IMR-90 (cell line): ENCODE measurements around the gene CBR4. TPM values are rescaled to one million over a fixed set of nuclear protein-coding genes. Genes with fewer than 3 reads are reported as not detected.

Source experiments
- ATAC-seq: fragments of 200-7000 bp; cut with Tn5 transposase; 2 replicates; pipeline ENCODE4 v1.9.1; 2020; ENCODE audit warnings: low read depth, mild to moderate bottlenecking, moderate library complexity
- BruUV-seq: library from RNA; stranded (reverse); fragments of 400-500 nt; replicated peaks from 2 replicates; lab custom pipeline; 2021; lab: Mats Ljungman, UMichigan
- CTCF ChIA-PET: fragments of 300-600 bp; formaldehyde crosslinking; extraction: SDS; loops from one replicate; lab custom pipeline; 2021; ENCODE audit warnings: antibody characterized with exemption; lab: Yijun Ruan, JAX
- POLR2A ChIA-PET: fragments of 300-600 bp; sonication (Branson Sonifier 250); formaldehyde crosslinking; loops from one replicate; lab custom pipeline; 2022; ENCODE audit warnings: antibody characterized with exemption; ENCODE audit not compliant: unreplicated experiment; lab: Charles Lee
- DNase-seq: peaks from one replicate; pipeline ENCODE4 v3.0.0; 2013
- H2AFZ ChIP-seq: replicated peaks from 2 replicates; pipeline ENCODE3; 2013; ENCODE audit warnings: low read length, mild to moderate bottlenecking; ENCODE audit not compliant: poor library complexity
- H2AK5ac ChIP-seq: 2 replicates; pipeline ENCODE4 v1.6.1; 2013; ENCODE audit warnings: low read depth, low read length, inconsistent platforms
- H2AK9ac ChIP-seq: replicated peaks from 2 replicates; pipeline ENCODE3; 2013; ENCODE audit warnings: mild to moderate bottlenecking, low read depth, low read length, moderate library complexity; ENCODE audit not compliant: poor library complexity
- H2BK120ac ChIP-seq: 2 replicates; pipeline ENCODE4 v1.6.1; 2013; ENCODE audit warnings: low read depth, low read length, inconsistent platforms
- H2BK15ac ChIP-seq: 3 replicates; pipeline ENCODE4 v1.6.1; 2013; ENCODE audit warnings: low read depth, low read length, inconsistent platforms
- H2BK20ac ChIP-seq: 2 replicates; pipeline ENCODE4 v1.6.1; 2013; ENCODE audit warnings: low read depth, mild to moderate bottlenecking, inconsistent platforms, low read length, moderate library complexity
- H2BK5ac ChIP-seq: 2 replicates; pipeline ENCODE4 v1.6.1; 2013; ENCODE audit warnings: mild to moderate bottlenecking, low read depth, low read length, inconsistent platforms; ENCODE audit not compliant: poor library complexity, severe bottlenecking
- H3K14ac ChIP-seq: replicated peaks from 2 replicates; pipeline ENCODE4 v1.6.1; 2013; ENCODE audit warnings: low read depth, low read length, inconsistent platforms
- H3K18ac ChIP-seq: 2 replicates; pipeline ENCODE4 v1.6.1; 2013; ENCODE audit warnings: low read depth, low read length, control low read depth
- H3K23ac ChIP-seq: 2 replicates; pipeline ENCODE4 v1.6.1; 2013; ENCODE audit warnings: low read depth, low read length, inconsistent platforms
- H3K27ac ChIP-seq: 2 replicates; pipeline ENCODE4 v1.5.1; 2013; ENCODE audit warnings: mild to moderate bottlenecking, control low read depth, low read length; ENCODE audit not compliant: insufficient read depth
- H3K27me3 ChIP-seq: 2 replicates; pipeline ENCODE4 v1.6.1; 2013; ENCODE audit warnings: low read length; ENCODE audit not compliant: control insufficient read depth, insufficient read depth
- H3K36me3 ChIP-seq: 2 replicates; pipeline ENCODE4 v1.6.1; 2013; ENCODE audit warnings: low read length, mixed read lengths; ENCODE audit not compliant: control insufficient read depth, insufficient read depth
- H3K4ac ChIP-seq: 2 replicates; pipeline ENCODE4 v1.6.1; 2013; ENCODE audit warnings: low read depth, low read length, inconsistent platforms
- H3K4me1 ChIP-seq: 2 replicates; pipeline ENCODE4 v1.6.1; 2013; ENCODE audit warnings: low read length, mixed read lengths; ENCODE audit not compliant: control insufficient read depth, insufficient read depth
- H3K4me2 ChIP-seq: 2 replicates; pipeline ENCODE4 v1.6.1; 2013; ENCODE audit warnings: low read depth, mild to moderate bottlenecking, control low read depth, low read length, moderate library complexity
- H3K4me3 ChIP-seq: 2 replicates; pipeline ENCODE4 v1.5.1; 2013; ENCODE audit warnings: low read depth, mild to moderate bottlenecking, control low read depth, low read length, moderate library complexity; ENCODE audit not compliant: insufficient read depth
- H3K56ac ChIP-seq: 2 replicates; pipeline ENCODE4 v1.6.1; 2013; ENCODE audit warnings: low read length, inconsistent platforms; ENCODE audit not compliant: insufficient read depth; ENCODE audit errors: extremely low read depth
- H3K79me1 ChIP-seq, 2 experiments: 2 replicates each; pipeline ENCODE4 v1.6.1; 2013; ENCODE audit warnings: low read length in 2 of 2, inconsistent platforms in 1 of 2, low read depth in 1 of 2
- H3K9ac ChIP-seq: 2 replicates; pipeline ENCODE4 v1.6.1; 2013; ENCODE audit warnings: low read depth, low read length, control low read depth
- H3K9me1 ChIP-seq: 2 replicates; pipeline ENCODE4 v1.6.1; 2013; ENCODE audit warnings: low read length, inconsistent platforms; ENCODE audit not compliant: insufficient read depth
- H3K9me3 ChIP-seq: 2 replicates; pipeline ENCODE4 v1.6.1; 2013; ENCODE audit warnings: low read length; ENCODE audit not compliant: control insufficient read depth, insufficient read depth
- H4K20me1 ChIP-seq: 2 replicates; pipeline ENCODE4 v1.6.1; 2013; ENCODE audit warnings: low read length, inconsistent platforms; ENCODE audit not compliant: insufficient read depth
- H4K5ac ChIP-seq: 2 replicates; pipeline ENCODE4 v1.6.1; 2013; ENCODE audit warnings: mild to moderate bottlenecking, low read depth, low read length, control low read depth
- H4K8ac ChIP-seq, 2 experiments: 2 replicates each; pipeline ENCODE4 v1.6.1; 2013; ENCODE audit warnings: low read depth in 2 of 2, low read length in 2 of 2, control low read depth in 1 of 2, inconsistent platforms in 1 of 2
- H4K91ac ChIP-seq: 2 replicates; pipeline ENCODE4 v1.6.1; 2013; ENCODE audit warnings: low read depth, low read length, inconsistent platforms; ENCODE audit not compliant: insufficient read depth
- BHLHE40 ChIP-seq: fragments of 150-350 bp; IDR thresholded peaks from 2 replicates; pipeline ENCODE4 v1.6.1; 2016; ENCODE audit warnings: mild to moderate bottlenecking, low read depth, low read length
- CHD1 ChIP-seq: IDR thresholded peaks from 2 replicates; pipeline ENCODE4 v1.6.1; 2012; ENCODE audit warnings: low read depth, low read length, improper control_type of control experiment
- MAFK ChIP-seq: IDR thresholded peaks from 2 replicates; pipeline ENCODE4 v1.6.1; 2012; ENCODE audit warnings: low read depth, low read length, improper control_type of control experiment
- MAZ ChIP-seq: IDR thresholded peaks from 2 replicates; pipeline ENCODE4 v1.6.1; 2012; ENCODE audit warnings: low read depth, mild to moderate bottlenecking, low read length, improper control_type of control experiment, moderate library complexity, borderline replicate concordance
- MXI1 ChIP-seq: IDR thresholded peaks from 2 replicates; pipeline ENCODE4 v1.6.1; 2012; ENCODE audit warnings: low read depth, mild to moderate bottlenecking, low read length, moderate library complexity, borderline replicate concordance
- NFE2L2 ChIP-seq: fragments of 150-350 bp; IDR thresholded peaks from 2 replicates; pipeline ENCODE4 v1.6.1; 2016; ENCODE audit warnings: low read depth, mild to moderate bottlenecking, low read length
- RFX5 ChIP-seq: IDR thresholded peaks from 2 replicates; pipeline ENCODE4 v1.8.0; 2012; ENCODE audit warnings: low read depth, mild to moderate bottlenecking, low read length, moderate library complexity
- SMC3 ChIP-seq: fragments of 150-350 bp; IDR thresholded peaks from 2 replicates; pipeline ENCODE4 v1.6.1; 2016; ENCODE audit warnings: low read depth, mild to moderate bottlenecking, antibody characterized with exemption, low read length, moderate library complexity
- WGBS, 2 experiments: methylation state at CpG; one replicate each; pipeline versions ENCODE4 v1.1.5 to v1.1.7; 2013; ENCODE audit warnings: missing lambda C conversion rate in 2 of 2; ENCODE audit not compliant: insufficient read length in 1 of 2; ENCODE audit errors: extremely low coverage in 2 of 2; 5-methylcytosine and 5-hydroxymethylcytosine counted together
- dilution Hi-C: fragments of 300-500 bp; cut with HindIII; formaldehyde crosslinking; loops from one replicate; pipeline ENCODE4 v1.14.3; 2018; ENCODE audit warnings: low sequenced_read_pairs; ENCODE audit not compliant: unreplicated experiment
- in situ Hi-C: fragments of 300-500 bp; cut with MboI; formaldehyde crosslinking; loops from 3 replicates; pipeline ENCODE4 v1.14.3; 2019; ENCODE audit warnings: low sequenced_read_pairs, inconsistent platforms, mixed read lengths
- intact Hi-C: fragments of 100-400 bp; cut with micrococcal nuclease; formaldehyde crosslinking; loops from 2 replicates; pipeline ENCODE4 v1.10.0; 2022
- polyA plus RNA-seq, 3 experiments: library from polyadenylated mRNA; depleted of rRNA; stranded (reverse); fragments of >200 nt; gene quantifications; 2 replicates each; pipeline ENCODE4 v1.2.3, GENCODE V29; 2012; ENCODE audit warnings: low replicate concordance in 1 of 3
- total RNA-seq: library from RNA; depleted of rRNA; stranded (reverse); fragments of >200 nt; gene quantifications from 2 replicates; pipeline ENCODE4 v1.2.3, GENCODE V29; 2012
- TF ChIP-seq, protein P1 (sequence below): conservative IDR thresholded peaks from 2 replicates; pipeline ENCODE4 v1.5.1; 2012; ENCODE audit warnings: mild to moderate bottlenecking, low read depth, low read length, improper control_type of control experiment
- TF ChIP-seq, protein P2 (sequence below): fragments of 150-350 bp; IDR thresholded peaks from 2 replicates; pipeline ENCODE4 v1.6.1; 2017; ENCODE audit warnings: mild to moderate bottlenecking, antibody characterized with exemption, low read length, low read depth

The CBR4 gene
- total and polyA plus RNA-seq, 2 of the 4 experiments (the other 2 are of a cell fraction): 2.7 to 4.5 TPM

DNA sequence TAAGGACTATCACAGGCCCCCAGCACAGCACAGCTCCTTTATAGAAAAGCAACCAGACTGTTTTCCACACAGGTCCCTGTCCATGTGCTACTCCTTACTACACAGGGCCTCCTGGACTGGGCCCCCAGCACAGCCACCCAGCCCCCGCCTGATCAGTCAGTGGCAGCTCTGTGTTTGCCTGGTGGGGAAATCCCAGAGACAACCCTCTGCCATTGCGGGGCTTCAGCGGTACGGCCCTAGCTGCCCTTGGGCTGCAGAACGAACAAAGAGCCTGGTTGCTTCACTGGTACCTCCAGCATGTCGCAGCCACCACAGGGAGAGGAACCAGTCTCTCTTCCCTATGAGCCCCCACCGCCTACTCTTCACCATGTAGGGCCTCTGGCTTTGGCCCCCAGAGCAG is 30.7 kb downstream of the CBR4 start:
- BruUV-seq: no TSS peak
- Histone ChIP-seq H4K5ac (no peak overlapping the region), H3K9me3 (peaks cover 3% of the 10 kb centered on the region; the same call in 1 of the 2 replicates), H3K4ac (no peak overlapping the region), H2BK20ac (no peak overlapping the region), H3K18ac (no peak overlapping the region), H3K79me1 (no peaks in the 10 kb centered on the region; a peak in 2 of 4 replicates), H2BK5ac (no peak overlapping the region), H2BK15ac (no peak overlapping the region), H3K9me1 (peaks cover 5% of the 10 kb centered on the region), H3K56ac (no peak overlapping the region), H3K4me2 (no peak overlapping the region), H2AFZ (peak overlapping the region; percentile 41), H4K8ac (no peak overlapping the region), H3K4me3 (no peak overlapping the region), H3K36me3 (peaks cover 15% of the 10 kb centered on the region), H3K14ac (no peak overlapping the region), H4K20me1 (no peaks in the 10 kb centered on the region), H3K27ac (no peak overlapping the region), H3K9ac (no peak overlapping the region), H3K23ac (no peak overlapping the region), H2AK5ac (no peak overlapping the region; the same call in 1 of the 2 replicates), H3K4me1 (peaks cover 3% of the 10 kb centered on the region; the same call in 1 of the 2 replicates), H4K91ac (no peak overlapping the region), H2AK9ac (peak overlapping the region; percentile 42), H3K27me3 (no peaks in the 10 kb centered on the region), H2BK120ac (no peak overlapping the region)
- intact Hi-C loops: no loop called here
- POLR2A ChIA-PET: no interaction called here
- dilution Hi-C loops: no loop called here
- CTCF ChIA-PET: no interaction called here
- TF ChIP-seq MXI1 (no peak), CHD1 (no peak), SMC3 (no peak), RFX5 (no peak), NFE2L2 (no peak), MAZ (no peak), MAFK (no peak), BHLHE40 (no peak)
- TF ChIP-seq, protein P1, sequence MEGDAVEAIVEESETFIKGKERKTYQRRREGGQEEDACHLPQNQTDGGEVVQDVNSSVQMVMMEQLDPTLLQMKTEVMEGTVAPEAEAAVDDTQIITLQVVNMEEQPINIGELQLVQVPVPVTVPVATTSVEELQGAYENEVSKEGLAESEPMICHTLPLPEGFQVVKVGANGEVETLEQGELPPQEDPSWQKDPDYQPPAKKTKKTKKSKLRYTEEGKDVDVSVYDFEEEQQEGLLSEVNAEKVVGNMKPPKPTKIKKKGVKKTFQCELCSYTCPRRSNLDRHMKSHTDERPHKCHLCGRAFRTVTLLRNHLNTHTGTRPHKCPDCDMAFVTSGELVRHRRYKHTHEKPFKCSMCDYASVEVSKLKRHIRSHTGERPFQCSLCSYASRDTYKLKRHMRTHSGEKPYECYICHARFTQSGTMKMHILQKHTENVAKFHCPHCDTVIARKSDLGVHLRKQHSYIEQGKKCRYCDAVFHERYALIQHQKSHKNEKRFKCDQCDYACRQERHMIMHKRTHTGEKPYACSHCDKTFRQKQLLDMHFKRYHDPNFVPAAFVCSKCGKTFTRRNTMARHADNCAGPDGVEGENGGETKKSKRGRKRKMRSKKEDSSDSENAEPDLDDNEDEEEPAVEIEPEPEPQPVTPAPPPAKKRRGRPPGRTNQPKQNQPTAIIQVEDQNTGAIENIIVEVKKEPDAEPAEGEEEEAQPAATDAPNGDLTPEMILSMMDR: no peak
- TF ChIP-seq, protein P2, sequence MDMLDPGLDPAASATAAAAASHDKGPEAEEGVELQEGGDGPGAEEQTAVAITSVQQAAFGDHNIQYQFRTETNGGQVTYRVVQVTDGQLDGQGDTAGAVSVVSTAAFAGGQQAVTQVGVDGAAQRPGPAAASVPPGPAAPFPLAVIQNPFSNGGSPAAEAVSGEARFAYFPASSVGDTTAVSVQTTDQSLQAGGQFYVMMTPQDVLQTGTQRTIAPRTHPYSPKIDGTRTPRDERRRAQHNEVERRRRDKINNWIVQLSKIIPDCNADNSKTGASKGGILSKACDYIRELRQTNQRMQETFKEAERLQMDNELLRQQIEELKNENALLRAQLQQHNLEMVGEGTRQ: no peak
- ATAC-seq (no peak), DNase-seq (no peak)
- in situ Hi-C loops: no loop called here
- 100% methylated on average over 3 of the region's 7 CpGs; no CpG with 5 or more reads in 1 of the 2 experiments for WGBS, 2 experiments
